ENCODE results near the gene FAM193A. TPM values are rescaled to one million over a fixed set of nuclear protein-coding genes. Genes with fewer than 3 reads are reported as not detected.

FAM193A gene
- total RNA-seq, 4 donors from 2014 or later: 17.1 to 51.2 (median 28.1) TPM

DNA sequence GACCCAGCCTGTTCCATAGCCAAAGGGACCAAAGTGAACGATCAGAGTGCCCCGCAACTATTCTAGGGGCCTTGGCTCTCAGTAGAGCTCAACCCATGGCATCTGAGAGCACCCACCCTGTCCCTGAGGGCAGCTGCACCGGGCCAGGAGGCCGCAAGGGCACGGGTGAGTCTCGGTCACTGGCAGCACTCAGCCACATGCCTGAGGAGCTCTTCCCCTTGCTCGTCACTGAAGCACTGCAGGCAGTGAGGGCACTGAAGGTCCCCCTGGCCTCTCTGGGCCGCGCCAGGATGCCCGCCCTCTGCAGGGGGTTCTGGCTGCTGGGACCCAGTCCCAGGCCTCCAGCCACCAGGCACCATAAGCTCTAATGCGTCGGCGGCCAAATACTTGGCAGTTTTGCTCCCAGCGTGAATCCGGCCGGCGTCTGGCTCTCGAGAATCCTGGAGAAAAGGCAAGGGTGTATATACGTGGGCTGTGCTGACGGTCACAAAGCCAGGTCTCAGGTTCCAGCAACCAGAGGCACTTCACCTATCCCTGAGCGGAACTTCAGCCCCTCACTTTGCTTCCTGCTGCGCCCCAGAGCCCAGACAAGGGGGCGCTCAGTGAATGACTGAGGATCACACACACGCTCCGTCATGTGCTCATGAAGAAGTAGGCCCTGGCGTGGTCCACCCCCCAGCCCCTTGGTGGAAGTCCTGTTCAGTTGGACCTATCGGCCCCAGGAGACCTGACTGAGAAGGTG lies 205.8 kb downstream of the FAM193A start:
- intact Hi-C loops (cut with DNase I; ENCODE audit: low total_unique reads): no loop called here
- DNase-seq: no peak

GRCh38 chr4:2742823-2743517 lies 206.5 kb downstream of the FAM193A start:
- intact Hi-C loops (cut with DNase I; ENCODE audit: low total_unique reads): no loop called here
- Histone ChIP-seq H3K27ac (no peak overlapping the region), H3K4me3 (no peak overlapping the region), H3K9me3 (no peaks in the 10 kb centered on the region), H3K27me3 (no peaks in the 10 kb centered on the region), H3K36me3 (no peaks in the 10 kb centered on the region), H3K4me1 (no peaks in the 10 kb centered on the region)
- DNase-seq: no peak
- TF ChIP-seq CTCF (IDR thresholded peaks at IDR 0.05): no peak
- no peak for TF ChIP-seq POLR2A (IDR thresholded peaks at IDR 0.05)

More for the DNA sequence above, 205.8 kb downstream of the FAM193A start:
- no peaks in the 10 kb centered on the region for H3K27me3 ChIP-seq
- H3K36me3 ChIP-seq: no peaks in the 10 kb centered on the region
- no peak overlapping the region for H3K4me3 ChIP-seq
- TF ChIP-seq POLR2A (IDR thresholded peaks at IDR 0.05) (no peak), CTCF (IDR thresholded peaks at IDR 0.05) (no peak)
- H3K27ac ChIP-seq: no peak overlapping the region
- H3K4me1 ChIP-seq: no peaks in the 10 kb centered on the region
- no peaks in the 10 kb centered on the region for H3K9me3 ChIP-seq

DNA sequence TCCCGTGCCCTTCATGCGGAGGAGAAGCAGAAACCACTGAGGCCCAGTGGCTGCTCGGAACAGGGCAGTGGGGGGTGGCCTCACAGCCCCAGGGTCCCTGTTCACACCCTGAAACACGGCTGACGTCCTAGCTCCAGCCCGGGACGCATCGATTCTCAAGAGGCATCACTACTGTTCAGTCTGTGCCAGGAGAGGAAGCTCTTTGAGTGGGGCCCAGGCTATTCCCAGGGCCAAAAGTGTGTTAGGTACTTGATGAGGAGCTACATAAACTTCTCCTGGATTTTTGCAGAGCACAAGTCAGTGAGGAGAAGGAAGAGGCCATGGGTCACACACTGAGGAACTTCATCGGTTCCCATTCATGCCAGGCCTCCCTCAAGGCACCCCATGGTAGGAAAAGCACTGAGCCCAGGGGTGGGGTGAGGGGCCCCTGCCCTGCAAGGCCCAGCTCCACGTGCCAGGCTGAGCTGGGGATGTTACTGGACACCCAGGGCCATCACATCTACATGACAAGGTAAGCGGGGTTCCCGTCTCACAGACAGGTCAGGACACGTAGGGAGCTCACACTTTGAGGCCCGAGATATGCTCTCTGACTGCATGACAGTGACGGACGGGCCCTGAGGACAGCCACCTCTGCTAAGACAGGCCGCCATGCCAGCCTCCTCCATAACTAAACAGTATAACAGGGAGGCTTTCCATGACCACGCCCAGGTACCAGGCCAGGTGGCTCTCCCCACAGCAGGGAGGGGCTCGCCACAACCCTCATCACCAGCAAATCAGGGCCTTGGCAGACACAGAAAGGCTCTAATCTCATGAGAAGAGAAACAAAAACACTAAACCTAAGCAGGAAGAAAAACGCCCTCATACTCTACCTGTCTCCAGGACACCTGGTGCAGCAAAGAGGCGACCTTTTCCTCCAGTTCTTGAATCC lies 207.3 kb downstream of the FAM193A start:
- intact Hi-C loops (cut with DNase I; ENCODE audit: low total_unique reads): no loop called here
- Histone ChIP-seq H3K36me3 (no peaks in the 10 kb centered on the region), H3K9me3 (no peaks in the 10 kb centered on the region), H3K4me3 (no peak overlapping the region), H3K27me3 (no peaks in the 10 kb centered on the region), H3K4me1 (no peaks in the 10 kb centered on the region), H3K27ac (no peak overlapping the region)
- DNase-seq: no peak
- TF ChIP-seq CTCF (IDR thresholded peaks at IDR 0.05) (no peak), POLR2A (IDR thresholded peaks at IDR 0.05) (no peak)

DNA sequence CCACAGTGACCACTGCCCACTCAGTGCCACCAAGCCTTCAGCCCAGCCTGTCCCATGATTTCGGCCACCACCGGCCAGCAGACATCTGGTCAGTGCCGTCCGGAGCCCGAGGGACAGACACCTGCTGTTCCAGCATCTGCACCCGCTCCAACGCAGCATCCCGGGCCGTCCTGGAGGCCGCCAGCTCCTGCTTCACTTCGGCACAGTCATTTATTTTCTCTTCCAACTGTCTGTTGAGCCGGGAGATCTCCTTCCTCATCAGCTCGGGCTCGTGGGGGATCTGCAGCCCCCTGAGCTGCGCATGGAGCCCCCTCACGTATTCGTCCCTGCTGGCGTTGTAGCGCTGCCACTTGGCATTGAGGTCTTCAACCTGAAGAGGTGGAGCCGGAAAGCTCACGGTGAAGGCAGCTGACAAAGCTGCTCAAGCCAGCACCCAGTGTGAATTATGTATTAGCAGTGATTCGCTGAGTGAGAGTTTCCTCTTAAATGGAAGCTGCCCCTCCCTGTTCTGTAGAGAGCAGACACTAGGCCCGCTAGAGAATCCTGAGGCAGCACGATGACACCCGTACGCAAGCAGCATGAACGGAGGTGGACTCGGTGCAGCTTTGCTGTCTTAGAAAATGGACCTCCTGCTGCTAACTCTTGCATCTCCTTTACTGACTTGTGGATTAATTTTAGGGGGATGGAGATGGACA lies 208.3 kb downstream of the FAM193A start:
- H3K36me3 ChIP-seq: no peaks in the 10 kb centered on the region
- no peak overlapping the region for H3K27ac ChIP-seq
- no peak for DNase-seq
- H3K27me3 ChIP-seq: no peaks in the 10 kb centered on the region
- intact Hi-C loops (cut with DNase I; ENCODE audit: low total_unique reads): no loop called here
- H3K9me3 ChIP-seq: no peaks in the 10 kb centered on the region
- TF ChIP-seq CTCF (IDR thresholded peaks at IDR 0.05): no peak
- no peaks in the 10 kb centered on the region for H3K4me1 ChIP-seq
- H3K4me3 ChIP-seq: no peak overlapping the region
